Neutrophil (primary cell): ENCODE data around the gene CCDC93.

Experiments
- H3K27ac ChIP-seq: fragments of 200-600 bp; sonication (generic); 2 replicates; pipeline ENCODE4 v1.5.1; 2016; ENCODE audit warnings: mild to moderate bottlenecking, moderate library complexity
- H3K27me3 ChIP-seq: fragments of 200-600 bp; sonication (generic); 2 replicates; pipeline ENCODE4 v1.6.0; 2016; ENCODE audit warnings: mild to moderate bottlenecking
- H3K36me3 ChIP-seq: fragments of 200-600 bp; sonication (generic); 2 replicates; pipeline ENCODE4 v1.5.1; 2017
- H3K4me1 ChIP-seq, 2 experiments: fragments of 200-600 bp in 1 of 2; sonication (generic) in 1 of 2; 1 replicate in 1 of 2; 2 replicates in 1 of 2; pipeline versions ENCODE4 v1.5.1 to v1.6.1; 2013 to 2016; ENCODE audit warnings: low read depth in 1 of 2, low read length in 1 of 2, mild to moderate bottlenecking in 1 of 2, moderate library complexity in 1 of 2; ENCODE audit not compliant: control insufficient read depth in 1 of 2, insufficient read depth in 1 of 2
- H3K4me3 ChIP-seq, 2 experiments: fragments of 200-600 bp in 1 of 2; sonication (generic) in 1 of 2; 1 replicate in 1 of 2; 2 replicates in 1 of 2; pipeline ENCODE4 v1.5.1; 2013 to 2016; ENCODE audit warnings: low read depth in 1 of 2, low read length in 1 of 2, mild to moderate bottlenecking in 1 of 2, moderate library complexity in 1 of 2
- H3K9me3 ChIP-seq: fragments of 200-600 bp; sonication (generic); 2 replicates; pipeline ENCODE4 v1.5.1; 2016
- CTCF ChIP-seq: fragments of 200-600 bp; sonication (generic); IDR thresholded peaks from 2 replicates; pipeline ENCODE4 v1.5.1; 2016; ENCODE audit warnings: antibody characterized with exemption

Gene CCDC93

GRCh38 chr2:117982376-117983033 lies 31.4 kb downstream of the CCDC93 start:
- no peak for TF ChIP-seq CTCF
- Histone ChIP-seq H3K36me3 (peaks cover 57% of the 10 kb centered on the region), H3K27ac (peak overlapping the region; percentile 62)

GRCh38 chr2:117981810-117982209 lies 32.1 kb downstream of the CCDC93 start:
- TF ChIP-seq CTCF: no peak
- Histone ChIP-seq H3K4me1 (peaks cover 26 to 31% of the 10 kb centered on the region in 2 experiments), H3K27me3 (no peaks in the 10 kb centered on the region), H3K9me3 (no peaks in the 10 kb centered on the region), H3K4me3 (no peak overlapping the region), H3K27ac (peak overlapping the region; percentile 62), H3K36me3 (peaks cover 57% of the 10 kb centered on the region)

More at GRCh38 chr2:117982376-117983033, 31.4 kb downstream of the CCDC93 start:
- no peaks in the 10 kb centered on the region for H3K9me3 ChIP-seq
- H3K4me3 ChIP-seq: no peak overlapping the region
- H3K4me1 ChIP-seq: peaks cover 26 to 31% of the 10 kb centered on the region in 2 experiments
- no peaks in the 10 kb centered on the region for H3K27me3 ChIP-seq

- Histone ChIP-seq H3K36me3 (peaks cover 57% of the 10 kb centered on the region), H3K4me1 (peaks cover 26 to 31% of the 10 kb centered on the region in 2 experiments), H3K27ac (peak overlapping the region; percentile 62), H3K9me3 (no peaks in the 10 kb centered on the region), H3K27me3 (no peaks in the 10 kb centered on the region), H3K4me3 (no peak overlapping the region)
- no peak for TF ChIP-seq CTCF
Observed at GRCh38 chr2:117980783-117981676, 32.8 kb downstream of the CCDC93 start.

GRCh38 chr2:117979911-117980701 lies 33.8 kb downstream of the CCDC93 start:
- Histone ChIP-seq H3K4me1 (peaks cover 26 to 31% of the 10 kb centered on the region in 2 experiments), H3K27ac (peak overlapping the region; percentile 62), H3K27me3 (no peaks in the 10 kb centered on the region), H3K9me3 (no peaks in the 10 kb centered on the region), H3K36me3 (peaks cover 57% of the 10 kb centered on the region), H3K4me3 (no peak overlapping the region)
- TF ChIP-seq CTCF: no peak

- H3K4me1 ChIP-seq: peaks cover 26 to 30% of the 10 kb centered on the region in 2 experiments
- TF ChIP-seq CTCF: no peak
- no peaks in the 10 kb centered on the region for H3K9me3 ChIP-seq
- H3K27ac ChIP-seq: no peak overlapping the region
- H3K36me3 ChIP-seq: peaks cover 65% of the 10 kb centered on the region
- H3K4me3 ChIP-seq: no peak overlapping the region
- no peaks in the 10 kb centered on the region for H3K27me3 ChIP-seq
Observed at GRCh38 chr2:117977696-117978095, 36.2 kb downstream of the CCDC93 start.
